C4-2B (cell line): ENCODE measurements around the gene MAP3K5.

ENCODE experiments used
- H3K27ac ChIP-seq: fragments of 450-650 bp; 2 replicates; pipeline ENCODE4 v1.5.1; 2017
- ZFX ChIP-seq: fragments of 450-650 bp; IDR thresholded peaks from 2 replicates; pipeline ENCODE4 v1.6.1; 2017
- TF ChIP-seq, protein P1 (sequence below): fragments of 450-650 bp; conservative IDR thresholded peaks from 2 replicates; pipeline ENCODE4 v1.5.1; 2017; ENCODE audit warnings: mild to moderate bottlenecking

The MAP3K5 gene

GRCh38 chr6:136673571-136673970 lies 118.7 kb downstream of the MAP3K5 start:
- H3K27ac ChIP-seq = no peak overlapping the region
- TF ChIP-seq, protein P1, sequence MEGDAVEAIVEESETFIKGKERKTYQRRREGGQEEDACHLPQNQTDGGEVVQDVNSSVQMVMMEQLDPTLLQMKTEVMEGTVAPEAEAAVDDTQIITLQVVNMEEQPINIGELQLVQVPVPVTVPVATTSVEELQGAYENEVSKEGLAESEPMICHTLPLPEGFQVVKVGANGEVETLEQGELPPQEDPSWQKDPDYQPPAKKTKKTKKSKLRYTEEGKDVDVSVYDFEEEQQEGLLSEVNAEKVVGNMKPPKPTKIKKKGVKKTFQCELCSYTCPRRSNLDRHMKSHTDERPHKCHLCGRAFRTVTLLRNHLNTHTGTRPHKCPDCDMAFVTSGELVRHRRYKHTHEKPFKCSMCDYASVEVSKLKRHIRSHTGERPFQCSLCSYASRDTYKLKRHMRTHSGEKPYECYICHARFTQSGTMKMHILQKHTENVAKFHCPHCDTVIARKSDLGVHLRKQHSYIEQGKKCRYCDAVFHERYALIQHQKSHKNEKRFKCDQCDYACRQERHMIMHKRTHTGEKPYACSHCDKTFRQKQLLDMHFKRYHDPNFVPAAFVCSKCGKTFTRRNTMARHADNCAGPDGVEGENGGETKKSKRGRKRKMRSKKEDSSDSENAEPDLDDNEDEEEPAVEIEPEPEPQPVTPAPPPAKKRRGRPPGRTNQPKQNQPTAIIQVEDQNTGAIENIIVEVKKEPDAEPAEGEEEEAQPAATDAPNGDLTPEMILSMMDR = no peak
- no peak for TF ChIP-seq ZFX

GRCh38 chr6:136672144-136672543 lies 120.1 kb downstream of the MAP3K5 start:
- TF ChIP-seq, protein P1 = no peak
- TF ChIP-seq ZFX = no peak

DNA sequence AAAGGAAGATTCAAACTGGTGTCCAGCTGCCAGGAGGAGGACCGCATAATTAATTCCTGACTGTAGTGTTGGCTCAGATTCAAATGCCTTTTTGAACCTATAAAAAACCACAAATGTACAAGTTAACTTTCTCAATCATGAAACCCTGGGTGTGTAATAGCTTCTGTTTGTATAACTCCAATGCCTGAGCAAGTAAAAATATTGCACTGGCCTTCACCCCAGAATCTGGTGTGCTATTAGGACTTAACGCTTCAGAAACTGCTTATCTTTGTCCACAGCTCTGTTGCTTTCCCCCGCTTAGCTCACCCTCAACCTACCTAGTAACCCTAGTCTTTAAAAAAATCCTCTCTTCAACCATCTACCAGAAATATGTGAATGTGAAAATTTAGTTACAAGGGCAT lies 123.0 kb downstream of the MAP3K5 start:
- TF ChIP-seq ZFX = no peak
- TF ChIP-seq, protein P1 = no peak

More at GRCh38 chr6:136672144-136672543, 120.1 kb downstream of the MAP3K5 start:
- H3K27ac ChIP-seq = no peak overlapping the region

GRCh38 chr6:136668571-136668970 lies 123.7 kb downstream of the MAP3K5 start:
- H3K27ac ChIP-seq = no peak overlapping the region
- TF ChIP-seq, protein P1 = no peak
- no peak for TF ChIP-seq ZFX

More for the DNA sequence above, 123.0 kb downstream of the MAP3K5 start:
- no peak overlapping the region for H3K27ac ChIP-seq

- no peak overlapping the region for H3K27ac ChIP-seq
- TF ChIP-seq ZFX = no peak
- TF ChIP-seq, protein P1 = no peak
Measured at GRCh38 chr6:136666041-136666440, 126.2 kb downstream of the MAP3K5 start.

GRCh38 chr6:136662347-136663237 lies 129.7 kb downstream of the MAP3K5 start:
- TF ChIP-seq ZFX = no peak
- TF ChIP-seq, protein P1 = no peak

DNA sequence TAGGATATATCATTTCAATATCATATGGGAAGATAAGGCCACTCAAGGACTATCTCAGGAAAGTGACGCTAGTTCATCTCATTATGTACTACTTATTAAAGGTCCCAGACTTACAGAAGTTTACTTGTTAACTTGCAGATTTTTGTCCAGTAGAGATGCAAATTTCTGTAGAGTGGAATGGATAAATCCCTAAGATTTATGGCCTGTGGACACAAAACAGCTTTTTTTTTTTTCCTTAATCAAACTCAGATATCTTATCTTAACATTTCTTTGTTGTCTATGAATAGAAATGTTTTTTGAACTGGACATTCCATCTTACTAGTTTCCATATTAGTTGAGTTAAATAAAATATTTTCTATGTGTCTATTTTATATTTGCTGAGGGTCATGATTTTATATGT lies 131.6 kb downstream of the MAP3K5 start:
- TF ChIP-seq ZFX = no peak
- no peak overlapping the region for H3K27ac ChIP-seq

More at GRCh38 chr6:136662347-136663237, 129.7 kb downstream of the MAP3K5 start:
- H3K27ac ChIP-seq = no peak overlapping the region
